Stimulated activated CD4-positive, alpha-beta T cell treated with anti-CD3 and anti-CD28 coated beads, Interleukin-15, amount 100 ng/mL, for 1 hour (primary cell): ENCODE data around the gene DLG5.

Experiments used
- DNase-seq, 2 donors: peaks; one replicate each; pipeline ENCODE4 v3.0.0-alpha.2; 2020; ENCODE audit warnings: low read depth in 1 of 2, low spot score in 1 of 2

Gene DLG5

DNA sequence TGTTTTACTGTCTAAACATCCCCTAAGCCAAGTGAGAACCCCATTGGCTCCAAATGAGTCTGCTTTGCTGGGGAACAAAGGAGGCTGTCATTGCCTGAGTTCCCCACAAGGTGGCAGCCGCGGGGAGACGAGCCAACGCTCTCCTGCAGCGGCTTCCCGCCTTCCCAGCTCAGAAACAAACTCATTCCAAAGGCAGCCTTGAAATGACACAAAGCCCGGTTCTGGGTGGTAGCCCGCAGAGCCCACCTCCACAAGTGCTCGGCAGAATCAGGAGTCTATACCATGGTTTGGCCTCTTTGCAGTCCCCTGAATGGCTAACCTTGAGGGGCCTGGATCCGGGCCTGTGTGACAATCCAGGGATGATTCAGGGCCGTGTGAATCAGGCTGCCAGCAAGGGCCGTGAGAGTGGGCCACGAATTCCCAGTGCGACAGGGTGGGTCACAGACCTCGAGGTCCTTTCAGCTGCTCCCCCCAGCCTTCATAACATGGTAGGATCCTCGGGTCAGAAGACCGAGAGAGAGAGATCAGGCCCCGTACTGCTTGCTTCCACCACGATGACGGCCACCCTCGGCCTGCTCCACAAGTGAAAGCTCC lies 79.7 kb downstream of the DLG5 start:
- peak in 1 of 2 donors; percentile 41 for DNase-seq

- no peak for DNase-seq
Observed at GRCh38 chr10:77845451-77845850, 81.1 kb downstream of the DLG5 start.

DNA sequence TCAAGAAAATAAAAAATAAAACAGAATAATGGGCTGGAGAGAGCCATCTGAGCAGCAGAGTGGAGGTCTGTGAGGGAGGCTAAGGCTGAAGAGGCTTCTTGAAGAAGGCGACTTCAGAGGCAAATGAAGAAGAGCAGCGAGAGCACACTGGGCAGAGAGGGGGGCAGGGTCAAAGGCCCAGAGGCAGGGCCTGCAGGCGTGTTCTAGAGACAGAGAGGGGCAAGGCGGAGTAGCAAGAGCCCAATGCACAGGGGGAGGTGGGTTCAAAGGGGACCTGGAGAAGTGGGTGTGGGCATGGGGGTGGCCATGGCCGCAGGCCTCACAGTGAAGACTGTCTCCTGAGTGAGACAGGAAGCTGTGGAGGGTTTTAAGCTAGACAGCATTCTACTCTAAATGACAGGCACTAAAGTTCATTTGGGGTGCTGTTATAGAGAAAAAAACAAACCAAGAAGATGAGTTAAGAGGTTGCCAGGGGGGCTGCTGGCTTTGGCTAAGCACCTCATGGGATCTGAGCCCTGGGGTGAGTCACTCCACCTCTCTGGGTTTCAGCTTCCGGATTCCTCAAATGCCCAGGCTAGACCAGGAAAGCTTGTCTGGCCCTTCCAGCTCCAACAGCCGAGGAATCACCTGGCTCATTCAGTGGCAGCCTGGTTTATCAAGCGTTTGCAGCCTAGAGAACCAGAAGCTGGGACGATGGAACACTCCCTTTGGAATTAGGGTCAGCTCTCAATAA lies 81.7 kb downstream of the DLG5 start:
- DNase-seq = no peak

GRCh38 chr10:77844177-77844576 lies 82.4 kb downstream of the DLG5 start:
- no peak for DNase-seq

DNA sequence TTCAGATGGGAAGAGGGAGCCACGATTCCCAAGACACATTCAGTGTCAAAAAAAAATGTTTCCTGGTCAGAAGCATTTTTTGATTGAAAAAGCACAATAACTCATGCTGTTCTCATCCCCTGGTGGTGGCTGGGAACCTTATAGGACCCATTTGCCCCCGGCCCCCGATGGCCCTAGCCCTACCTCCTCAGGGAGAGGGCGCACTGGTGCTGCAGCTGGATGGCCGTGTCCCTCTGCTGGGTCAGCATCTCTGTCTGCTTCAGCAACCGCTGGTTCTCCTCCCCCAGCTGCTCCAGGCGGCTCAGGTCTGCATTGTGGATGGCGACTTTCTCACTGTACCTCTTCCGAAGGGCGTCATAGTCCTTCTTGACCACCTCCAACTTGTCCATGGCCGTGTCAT lies 83.3 kb downstream of the DLG5 start:
- no peak for DNase-seq

GRCh38 chr10:77842652-77843212 lies 83.8 kb downstream of the DLG5 start:
- DNase-seq = no peak

DNA sequence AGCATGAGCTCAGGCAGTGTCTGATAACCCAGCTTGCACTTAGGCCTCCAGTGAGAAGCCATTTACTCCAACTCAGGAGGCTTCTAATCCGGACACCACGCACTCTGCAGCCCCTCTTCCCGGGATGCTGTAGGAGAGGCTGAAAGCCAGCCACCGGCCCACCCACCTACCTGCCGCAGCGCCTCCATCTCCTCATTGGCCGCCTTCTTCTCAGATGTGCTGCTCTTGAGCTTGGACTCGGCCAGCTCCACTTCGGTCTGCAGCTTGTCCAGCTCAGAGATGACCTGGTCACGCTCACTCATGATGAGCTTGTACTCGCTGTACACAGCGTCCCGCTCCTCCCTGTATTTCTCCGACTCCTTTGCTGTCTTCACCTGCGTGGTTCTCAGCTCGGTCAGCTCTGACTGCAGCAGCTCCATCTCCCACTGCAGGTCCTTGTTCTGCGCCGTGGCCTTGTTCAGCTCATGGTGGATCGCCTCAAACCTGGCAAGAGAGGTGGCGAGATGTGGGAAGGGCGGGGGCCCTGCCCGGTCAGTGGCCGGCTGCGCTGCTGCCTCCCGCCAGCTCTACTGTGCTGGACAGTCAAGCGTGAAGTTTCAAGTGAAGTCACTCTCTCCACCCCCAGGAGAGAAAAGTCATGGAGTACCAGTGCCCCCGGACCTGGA lies 84.7 kb downstream of the DLG5 start:
- DNase-seq = no peak

DNA sequence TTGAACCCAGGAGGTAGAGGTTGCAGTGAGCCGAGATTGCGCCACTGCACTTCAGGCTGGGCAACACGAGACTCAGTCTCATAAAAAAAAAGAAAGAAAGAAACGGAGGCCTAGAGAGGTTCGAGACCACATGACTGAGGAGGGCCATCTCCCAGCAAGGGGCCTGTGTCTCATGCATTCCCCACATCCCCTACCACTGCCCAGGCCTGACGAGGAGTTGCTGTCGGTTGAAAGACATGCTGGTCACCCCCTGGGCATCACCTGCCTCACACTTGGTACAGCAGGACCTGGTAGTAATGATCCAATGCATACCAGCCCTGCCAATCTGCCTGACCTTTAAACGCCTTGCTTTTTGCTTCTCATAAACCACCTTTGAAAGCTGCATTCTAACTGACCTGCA lies 85.9 kb downstream of the DLG5 start:
- DNase-seq = no peak

GRCh38 chr10:77837925-77838595 lies 88.5 kb downstream of the DLG5 start:
- DNase-seq = no peak

DNA sequence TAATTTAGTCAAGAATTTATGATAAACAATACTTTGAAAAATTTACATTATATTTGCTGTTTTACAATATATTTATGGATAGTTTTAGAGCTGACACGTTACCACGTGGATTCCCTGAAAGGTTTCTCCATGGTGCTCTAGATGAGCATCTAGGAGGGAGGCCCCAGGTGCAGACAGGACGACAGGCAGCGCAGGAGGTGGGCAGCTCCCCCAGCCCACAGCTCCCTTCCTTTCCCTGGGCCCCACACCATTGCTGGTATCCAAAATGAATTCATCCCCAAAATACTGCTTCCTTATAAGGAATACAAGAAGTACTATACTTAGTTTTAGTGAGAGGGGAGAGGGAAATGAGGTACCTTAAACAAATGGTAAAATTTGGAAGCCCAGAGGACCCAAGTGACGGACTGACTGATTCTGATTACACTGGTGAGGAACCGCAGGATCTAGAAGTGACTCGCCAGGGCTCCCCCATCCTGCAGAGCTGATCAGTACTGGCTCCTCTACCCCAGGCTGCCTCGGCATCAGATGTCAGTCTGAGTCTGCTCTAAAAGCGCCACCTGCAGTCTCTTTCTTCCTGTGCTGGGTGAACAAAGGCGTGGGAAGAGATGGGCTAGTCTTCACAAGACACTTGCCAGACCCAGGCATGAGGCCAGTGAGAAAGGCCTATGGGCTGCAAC lies 89.2 kb downstream of the DLG5 start:
- peak; percentile 19 to 23 for DNase-seq

- DNase-seq = peak; percentile 17 to 22
Observed at GRCh38 chr10:77836299-77836820, 90.2 kb downstream of the DLG5 start.

GRCh38 chr10:77835669-77836086 lies 90.9 kb downstream of the DLG5 start:
- no peak for DNase-seq

DNA sequence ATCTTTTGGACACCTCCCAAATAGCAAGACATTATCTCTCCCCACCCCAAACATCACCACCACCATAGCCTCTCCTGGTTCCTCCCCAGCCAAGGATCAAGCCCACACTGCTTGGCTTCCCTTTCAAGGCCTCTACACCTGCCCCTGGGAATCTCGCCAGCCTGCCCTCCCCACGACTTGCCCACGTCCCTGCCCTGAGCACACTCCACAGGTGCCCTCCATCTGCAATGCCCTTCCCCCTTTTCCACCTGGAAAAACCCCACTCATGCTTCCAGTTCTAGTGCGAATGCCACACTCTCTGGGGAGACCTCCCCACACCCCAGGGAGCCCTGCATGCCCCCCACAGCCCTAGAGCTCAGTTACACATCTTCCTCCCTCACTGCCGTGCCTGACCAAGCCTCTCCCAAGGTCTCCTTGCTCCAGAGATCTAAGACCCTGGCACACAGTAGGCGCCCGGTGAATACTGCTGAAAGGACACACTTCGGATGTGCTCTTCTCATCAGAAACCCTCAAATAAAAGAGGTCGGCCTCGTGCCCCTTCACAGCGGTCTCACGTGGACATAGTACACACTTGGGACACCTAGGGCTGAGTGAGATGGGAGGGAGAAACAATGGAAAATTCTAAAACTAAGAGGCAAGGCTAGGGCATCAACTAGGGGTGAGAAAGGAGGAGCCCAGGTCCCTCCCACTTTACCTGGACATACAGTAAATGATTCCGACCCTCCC lies 91.4 kb downstream of the DLG5 start:
- DNase-seq = no peak

DNA sequence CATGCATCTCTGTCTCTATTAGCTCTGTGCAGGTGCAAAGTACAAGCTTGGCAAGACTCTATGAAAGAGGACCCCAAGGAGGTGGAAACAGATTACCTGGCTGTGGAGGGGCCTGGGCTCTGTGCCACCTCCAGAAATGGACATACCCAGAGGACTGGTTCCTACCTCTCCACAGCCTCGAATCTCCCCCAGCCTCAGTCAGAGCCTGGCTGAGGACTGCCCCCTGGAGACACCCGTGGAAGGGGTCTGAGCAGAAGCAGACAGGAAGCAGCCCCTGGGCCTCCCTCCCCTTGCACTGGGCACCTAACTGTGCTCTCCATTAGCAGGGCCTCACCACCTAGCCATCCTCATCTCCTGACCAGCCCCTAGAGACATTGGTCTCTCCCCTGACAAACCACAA lies 92.0 kb downstream of the DLG5 start:
- DNase-seq = no peak

DNA sequence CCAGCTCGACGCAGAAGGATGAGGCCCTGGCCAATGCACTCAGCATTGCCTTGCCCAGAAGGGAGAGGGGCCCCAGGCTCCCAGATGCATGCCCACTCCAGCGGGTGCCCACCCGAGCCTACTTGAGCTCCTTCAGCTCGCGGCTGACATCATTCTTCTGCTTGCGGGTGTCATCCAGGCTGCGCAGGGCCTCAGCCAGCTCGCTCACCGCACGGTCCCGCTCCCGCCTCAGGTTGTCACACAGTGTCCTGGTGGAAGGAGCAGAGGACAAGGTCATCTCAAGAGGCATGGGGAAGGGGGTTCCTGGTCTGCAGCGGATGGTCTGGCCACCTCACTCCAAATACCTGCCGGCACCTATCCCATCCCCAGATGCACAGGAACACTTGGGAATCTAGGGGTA lies 92.8 kb downstream of the DLG5 start:
- no peak for DNase-seq

GRCh38 chr10:77833225-77833624 lies 93.3 kb downstream of the DLG5 start:
- no peak for DNase-seq

DNA sequence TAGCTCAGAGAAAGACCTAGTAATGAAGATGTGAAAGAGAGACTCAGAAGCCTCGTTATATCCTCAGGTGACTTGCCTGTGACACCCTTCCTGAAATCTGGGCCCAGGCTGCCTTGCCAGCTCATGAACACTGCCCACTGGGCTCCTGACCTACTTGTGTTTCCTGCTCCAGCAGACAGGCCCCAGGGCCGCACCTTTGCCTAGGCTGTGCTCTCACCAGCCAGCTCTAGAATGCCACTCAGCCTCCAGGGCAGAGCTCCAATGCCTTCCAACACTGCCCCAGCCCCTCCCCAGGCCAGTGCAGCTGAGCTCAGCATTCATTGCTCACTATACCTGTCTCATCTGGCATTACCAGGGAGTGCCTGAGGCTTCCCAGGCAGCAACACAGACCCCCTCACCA lies 94.3 kb downstream of the DLG5 start:
- DNase-seq = no peak

- DNase-seq = no peak
Observed at GRCh38 chr10:77829356-77829755, 97.2 kb downstream of the DLG5 start.

- no peak for DNase-seq
Observed at GRCh38 chr10:77828377-77828776, 98.2 kb downstream of the DLG5 start.

- no peak for DNase-seq
Observed at GRCh38 chr10:77827366-77827765, 99.2 kb downstream of the DLG5 start.
